HG02973 (cell line): ENCODE results near the gene CCDC146.

ENCODE experiments used
- ATAC-seq: cut with Tn5 transposase; IDR thresholded peaks from one replicate; pipeline ENCODE4 v1.9.1; 2021; ENCODE audit warnings: moderate library complexity; ENCODE audit not compliant: unreplicated experiment

Gene CCDC146

DNA sequence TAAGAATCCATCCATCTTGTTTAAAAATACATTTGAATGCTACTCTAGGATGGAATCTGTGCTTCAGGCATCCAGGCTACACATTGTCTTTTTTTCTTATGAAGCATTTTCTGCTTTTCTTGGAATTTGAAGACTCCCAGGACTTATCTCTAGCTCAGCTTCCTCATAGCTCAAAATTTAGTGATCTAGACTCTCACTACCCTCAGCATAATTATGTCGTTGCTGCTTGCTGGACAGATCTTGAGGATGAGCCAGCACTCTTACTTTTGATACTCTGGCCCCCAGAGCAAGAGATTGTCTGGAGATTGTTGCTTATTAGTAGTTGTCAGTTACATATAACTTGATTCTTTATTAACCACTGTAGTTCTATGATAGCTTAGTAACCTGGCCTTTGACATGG lies 160.5 kb downstream of the CCDC146 start:
- no peak for ATAC-seq

GRCh38 chr7:77284005-77284404 lies 161.6 kb downstream of the CCDC146 start:
- ATAC-seq = no peak

- no peak for ATAC-seq
Measured at GRCh38 chr7:77284616-77285015, 162.2 kb downstream of the CCDC146 start.

DNA sequence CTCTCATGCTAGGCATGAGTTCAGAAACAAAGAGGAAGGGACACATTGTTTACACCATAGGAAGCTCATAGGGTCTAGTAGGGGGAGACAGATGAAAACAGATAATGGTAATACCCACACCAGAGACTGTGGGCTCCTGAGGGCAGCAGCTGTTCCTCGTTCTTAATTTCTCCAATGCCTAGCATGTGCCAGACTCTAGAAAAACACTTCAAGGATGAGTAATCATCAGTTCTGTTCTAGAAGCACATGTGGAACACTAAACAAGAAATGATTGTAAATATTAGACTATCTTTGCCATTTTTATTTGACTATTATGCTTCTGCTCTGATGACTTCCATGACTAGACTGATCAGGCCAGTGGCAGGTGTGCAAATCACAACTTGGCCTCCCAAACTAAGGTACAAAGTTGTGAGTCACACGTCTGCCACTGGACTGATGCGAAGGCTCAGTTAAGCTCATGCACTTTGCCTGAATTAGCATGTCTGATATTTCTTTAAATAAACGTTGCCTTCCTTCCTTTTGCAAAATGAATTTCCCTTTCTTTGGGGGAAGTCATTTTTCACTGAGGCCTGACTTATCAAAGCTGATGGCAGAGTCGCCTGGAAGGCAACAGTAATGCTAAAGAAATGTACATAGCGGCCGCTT lies 166.4 kb downstream of the CCDC146 start:
- ATAC-seq = no peak

DNA sequence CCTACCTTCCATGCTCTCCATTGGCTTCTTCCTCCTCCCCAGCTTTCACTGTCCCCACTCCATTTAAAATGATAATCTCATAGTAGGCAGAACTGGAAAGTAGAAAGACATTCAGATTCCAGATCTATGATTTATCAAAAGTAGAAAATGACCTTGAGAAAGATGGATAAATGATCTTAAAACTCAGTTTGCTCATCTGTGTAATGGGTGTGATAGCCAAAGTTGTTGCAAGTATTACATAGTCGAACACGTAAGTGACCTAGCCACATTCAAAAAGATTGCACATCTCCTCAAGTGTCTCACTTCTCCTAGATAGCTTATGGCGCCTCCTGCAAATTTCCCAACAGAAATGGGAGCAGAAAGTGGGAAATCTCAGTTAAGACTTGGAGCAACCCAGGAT lies 167.0 kb downstream of the CCDC146 start:
- ATAC-seq = no peak

DNA sequence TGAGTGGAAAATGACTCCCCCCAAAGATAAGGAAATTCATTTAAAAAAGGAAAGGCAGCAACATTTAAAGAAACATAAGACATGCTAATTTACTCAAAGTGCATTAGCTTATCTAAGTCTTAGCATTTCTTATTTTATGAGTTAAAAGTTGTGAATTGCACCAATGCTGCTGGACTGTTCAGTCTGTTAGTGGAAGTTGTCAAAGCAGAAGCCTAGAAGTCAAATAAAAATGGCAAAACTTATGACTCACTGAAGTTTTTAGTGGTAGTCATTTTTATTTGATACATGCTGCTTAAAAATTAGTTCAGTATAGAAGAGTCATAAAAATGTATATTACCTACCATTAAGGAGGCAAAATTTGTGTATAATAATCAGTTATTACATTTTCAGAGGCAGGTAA lies 168.0 kb downstream of the CCDC146 start:
- no peak for ATAC-seq

GRCh38 chr7:77293046-77293445 lies 170.6 kb downstream of the CCDC146 start:
- no peak for ATAC-seq

GRCh38 chr7:77295549-77295948 lies 173.1 kb downstream of the CCDC146 start:
- no peak for ATAC-seq

DNA sequence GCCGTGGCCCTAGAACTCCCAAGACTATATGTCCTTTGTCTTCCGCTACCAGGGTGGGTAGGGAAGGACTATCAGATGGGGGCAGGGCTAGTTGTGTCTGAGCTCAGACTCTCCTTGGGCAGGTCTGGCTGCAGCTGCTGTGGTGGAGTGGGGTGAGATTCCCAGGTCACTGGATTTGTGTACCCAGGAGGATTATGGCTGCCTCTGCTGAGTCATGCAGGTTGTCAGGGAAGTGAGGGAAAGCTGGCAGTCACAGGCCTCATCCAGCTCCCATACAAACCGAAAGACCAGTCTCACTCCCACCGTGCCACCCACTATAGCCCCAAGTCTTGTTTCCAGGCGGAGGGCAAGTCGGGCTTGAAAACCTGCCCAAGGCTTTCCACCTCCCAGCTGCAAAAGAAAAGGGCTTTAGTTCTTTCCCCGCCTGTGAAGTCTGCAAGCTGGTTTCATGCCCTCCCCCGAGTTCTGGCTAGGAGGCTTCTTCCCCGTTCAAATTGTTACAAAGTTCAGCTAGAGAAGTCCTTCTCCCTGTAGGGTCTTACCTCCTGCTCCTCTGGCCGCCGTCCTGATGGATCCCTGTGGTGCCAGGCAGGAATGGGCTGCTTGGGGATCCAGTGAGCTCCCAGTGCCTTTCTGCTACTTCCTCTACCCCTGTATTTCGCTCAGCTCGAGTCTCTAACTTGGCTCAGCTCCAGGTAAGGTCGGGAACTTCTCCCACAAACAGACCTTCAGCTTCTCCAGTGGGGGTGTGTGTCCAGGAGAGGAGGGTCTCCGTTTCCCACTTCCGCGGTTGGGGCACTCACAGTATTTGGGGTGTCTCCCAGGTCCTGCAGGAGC lies 184.0 kb downstream of the CCDC146 start:
- no peak for ATAC-seq

- ATAC-seq = no peak
Measured at GRCh38 chr7:77308792-77309191, 186.4 kb downstream of the CCDC146 start.

DNA sequence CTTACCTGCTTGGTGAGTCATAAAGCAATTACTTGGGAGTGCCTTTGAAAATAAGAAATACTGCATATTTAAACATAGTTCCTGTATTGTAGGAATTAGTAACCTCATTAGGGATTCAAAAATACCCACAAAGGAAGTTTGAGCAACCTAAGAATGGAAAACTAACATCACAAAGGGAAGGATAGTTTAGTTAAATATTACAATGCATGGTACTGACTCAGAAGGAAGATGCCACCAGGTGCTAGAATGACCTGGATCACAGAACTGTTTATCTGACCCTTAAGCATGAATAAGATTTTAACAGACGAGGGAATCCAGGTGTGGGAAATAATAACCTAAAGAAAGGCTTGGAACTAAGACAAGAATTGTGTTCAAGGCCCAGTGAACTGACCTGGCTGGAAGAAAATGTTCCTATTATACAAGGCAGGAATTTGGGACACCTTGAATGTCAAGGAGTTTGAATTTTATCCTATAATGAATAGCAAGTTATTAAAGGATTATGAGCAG lies 187.4 kb downstream of the CCDC146 start:
- no peak for ATAC-seq

DNA sequence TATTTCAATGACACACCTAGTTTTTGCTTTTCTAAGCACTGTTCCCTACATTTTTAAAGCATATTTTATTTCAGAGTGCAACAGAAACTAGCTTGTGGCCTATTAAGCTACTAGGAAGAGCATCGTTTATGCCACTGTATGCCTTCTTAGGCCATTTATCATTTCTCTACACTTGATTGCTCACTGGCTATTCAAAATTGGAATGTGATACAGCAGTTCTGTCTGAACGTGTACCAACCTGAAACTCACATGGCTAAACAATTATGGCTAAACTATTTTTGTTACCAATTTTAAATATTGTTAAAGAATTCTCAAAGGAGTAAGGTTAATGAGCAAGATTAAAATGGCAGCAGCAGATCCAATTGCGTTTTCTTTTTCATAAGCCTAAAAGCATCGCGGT lies 188.6 kb downstream of the CCDC146 start:
- ATAC-seq = no peak

DNA sequence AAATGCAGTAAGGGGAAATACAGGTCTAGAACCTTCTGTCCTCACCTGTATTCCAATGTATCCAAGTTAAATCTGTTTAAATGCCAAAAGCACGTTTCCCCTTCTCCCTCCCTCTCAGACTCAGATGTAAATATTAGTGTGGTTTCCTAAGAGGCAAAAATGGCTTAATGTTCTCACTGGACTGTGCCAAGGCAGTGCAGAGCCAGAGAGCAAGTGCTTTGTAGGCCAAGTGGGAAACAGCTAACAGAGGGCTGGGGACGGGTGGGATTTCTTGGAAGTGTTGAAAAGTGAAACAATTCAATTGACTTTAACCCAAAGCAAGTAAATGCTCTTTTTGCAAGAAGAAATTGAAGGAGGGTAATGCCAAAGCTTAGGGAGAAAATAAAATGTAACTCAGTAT lies 190.7 kb downstream of the CCDC146 start:
- ATAC-seq = no peak

GRCh38 chr7:77313876-77314480 lies 191.6 kb downstream of the CCDC146 start:
- no peak for ATAC-seq

GRCh38 chr7:77315182-77315591 lies 192.8 kb downstream of the CCDC146 start:
- ATAC-seq = no peak

DNA sequence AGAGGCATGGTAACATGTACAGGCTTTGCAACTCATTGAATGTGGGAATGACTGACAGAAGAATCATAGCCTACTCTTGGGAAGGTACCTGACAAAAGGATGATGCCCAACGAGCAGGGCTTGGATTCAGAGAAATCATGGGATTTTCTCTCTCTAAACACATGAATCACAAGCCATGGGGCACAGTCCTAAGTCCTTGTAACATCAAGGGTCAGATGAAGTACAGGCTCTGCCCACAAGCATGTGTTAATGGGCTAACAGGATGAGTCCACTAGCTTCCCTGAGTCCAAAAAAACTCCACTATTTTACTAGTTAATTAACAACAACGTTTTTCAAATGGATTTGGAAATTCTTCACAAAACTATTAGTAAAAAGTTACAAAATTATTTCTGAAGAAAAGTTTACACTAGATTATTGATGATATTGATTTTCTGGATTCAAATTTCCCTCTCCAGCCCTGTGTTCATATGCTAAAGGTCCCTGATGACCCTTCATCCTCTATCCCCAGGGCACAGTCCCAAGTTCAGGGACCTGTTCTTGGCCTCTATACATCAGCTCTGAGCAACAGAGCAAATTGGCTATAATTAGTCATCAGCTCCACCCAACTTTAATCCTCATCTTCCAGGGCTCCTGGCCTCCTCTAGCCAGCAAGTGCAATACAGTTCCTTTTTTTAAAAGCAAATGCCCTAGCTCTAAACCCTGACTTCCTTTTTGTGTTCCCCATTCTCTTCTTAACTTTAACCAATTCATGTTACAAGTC lies 194.0 kb downstream of the CCDC146 start:
- no peak for ATAC-seq

DNA sequence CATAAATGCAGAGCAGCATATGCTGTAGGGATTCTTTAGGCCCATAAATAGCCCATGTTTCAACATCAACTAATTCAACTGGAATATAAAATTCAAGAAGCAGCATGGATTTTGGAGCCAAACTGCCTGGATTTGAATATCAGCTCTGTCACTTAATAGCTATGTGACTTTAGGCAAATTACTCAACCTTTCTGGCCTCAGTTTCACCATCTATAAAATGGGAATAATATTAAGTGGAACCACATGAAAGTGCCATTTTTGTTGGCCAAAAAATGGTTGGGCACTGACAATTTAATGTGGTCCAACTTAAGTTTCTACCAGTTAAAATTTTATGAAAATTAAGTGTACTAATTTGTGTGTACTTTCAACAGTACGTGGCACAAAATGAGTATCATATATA lies 195.6 kb downstream of the CCDC146 start:
- no peak for ATAC-seq

DNA sequence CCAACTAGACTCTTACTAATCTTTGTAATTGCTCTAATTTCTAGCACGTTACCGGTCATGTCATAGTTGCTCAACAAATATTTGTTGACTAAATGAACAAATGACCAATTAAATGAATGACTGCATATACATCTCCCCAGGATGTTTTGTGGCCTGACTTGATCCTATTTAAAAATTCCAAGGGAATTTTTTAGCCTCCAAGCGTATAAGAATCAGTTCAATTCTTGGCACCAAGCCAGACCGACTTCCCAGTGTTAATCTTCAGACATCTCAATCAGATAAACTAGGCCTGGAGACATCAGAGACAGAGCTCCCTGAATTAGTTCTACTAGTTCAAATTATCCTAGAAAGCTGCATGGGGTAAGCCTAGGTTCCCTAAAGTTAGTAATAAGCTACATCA lies 197.7 kb downstream of the CCDC146 start:
- ATAC-seq = no peak

GRCh38 chr7:77320714-77321113 lies 198.3 kb downstream of the CCDC146 start:
- ATAC-seq = no peak

DNA sequence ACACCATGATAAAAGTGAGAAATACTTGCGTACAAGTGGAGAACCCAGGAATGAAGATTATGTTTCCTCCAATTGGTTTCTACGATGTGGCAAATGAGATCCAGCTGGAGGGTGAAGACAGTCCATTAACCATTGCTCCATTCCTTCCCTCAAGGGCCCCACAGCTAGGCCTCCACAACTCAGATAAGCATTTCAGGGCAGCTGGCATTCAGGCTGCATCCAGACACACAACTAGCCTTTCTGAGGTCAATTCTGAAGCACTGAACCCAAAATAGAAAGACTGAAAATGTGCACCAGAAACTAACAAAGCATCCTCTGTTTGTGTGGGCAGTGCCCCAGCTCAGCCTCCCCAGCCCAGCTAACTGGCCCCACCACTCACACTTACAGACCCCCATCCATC lies 198.9 kb downstream of the CCDC146 start:
- no peak for ATAC-seq

GRCh38 chr7:77326131-77326530 lies 203.7 kb downstream of the CCDC146 start:
- ATAC-seq = no peak
